ENCODE data around the gene C2orf42. TPM values are rescaled to one million over a fixed set of nuclear protein-coding genes. Genes with fewer than 3 reads are reported as not detected.
A peak's percentile ranks its signal among the peaks of the same experiment; 100 is the strongest.
"Not testable (repeated sequence)": the region's sequence is repeated elsewhere in the genome, so short reads cannot be mapped to it uniquely, and the experiment has no call there.

Gene C2orf42
- total RNA-seq, 1 donor from 2014 or later: 9.5 TPM

- Histone ChIP-seq H3K27ac (peak overlapping the region; percentile 96 to 97), H3K4me3 (peak overlapping the region; percentile 67 to 82)
- intact Hi-C loops (cut with DNase I): loop anchor here (1.0 to 2.0 kb wide), 3 partner anchors 58 to 277 kb away; partner anchors contain the start of genes PCBP1 and TIA1
These were observed 471 bp upstream of the C2orf42 start for GRCh38 chr2:70191244-70191735.

DNA sequence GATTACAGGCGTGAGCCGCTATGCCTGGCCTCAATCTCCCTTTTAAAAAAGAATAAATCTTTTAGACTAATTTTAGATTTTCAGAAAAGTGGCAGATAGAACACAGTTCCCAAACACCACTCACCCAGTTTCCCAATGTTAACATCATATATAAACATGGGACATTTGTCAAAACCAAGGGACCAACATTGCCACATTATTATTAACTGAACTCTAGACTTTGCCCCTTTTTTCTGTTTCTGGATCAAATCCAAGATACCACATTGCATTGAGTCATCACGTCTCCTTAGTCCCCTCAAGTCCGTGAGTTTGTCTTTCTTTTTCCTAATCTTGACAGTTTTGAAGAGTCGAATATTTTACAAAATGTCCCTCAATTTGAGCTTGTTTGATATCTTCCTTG, 2.4 kb downstream of the C2orf42 start:
- Histone ChIP-seq H3K9me3 (no peaks in the 10 kb centered on the region), H3K27me3 (no peaks in the 10 kb centered on the region), H3K4me3 (no peak overlapping the region), H3K4me1 (peaks cover 0 to 4% of the 10 kb centered on the region in 2 donors), H3K36me3 (no peaks in the 10 kb centered on the region), H3K27ac (no peak overlapping the region)
- intact Hi-C loops (cut with DNase I): no loop called here
- no peak for DNase-seq (ENCODE audit: low spot score in 2 of 2)
- TF ChIP-seq, protein P1, sequence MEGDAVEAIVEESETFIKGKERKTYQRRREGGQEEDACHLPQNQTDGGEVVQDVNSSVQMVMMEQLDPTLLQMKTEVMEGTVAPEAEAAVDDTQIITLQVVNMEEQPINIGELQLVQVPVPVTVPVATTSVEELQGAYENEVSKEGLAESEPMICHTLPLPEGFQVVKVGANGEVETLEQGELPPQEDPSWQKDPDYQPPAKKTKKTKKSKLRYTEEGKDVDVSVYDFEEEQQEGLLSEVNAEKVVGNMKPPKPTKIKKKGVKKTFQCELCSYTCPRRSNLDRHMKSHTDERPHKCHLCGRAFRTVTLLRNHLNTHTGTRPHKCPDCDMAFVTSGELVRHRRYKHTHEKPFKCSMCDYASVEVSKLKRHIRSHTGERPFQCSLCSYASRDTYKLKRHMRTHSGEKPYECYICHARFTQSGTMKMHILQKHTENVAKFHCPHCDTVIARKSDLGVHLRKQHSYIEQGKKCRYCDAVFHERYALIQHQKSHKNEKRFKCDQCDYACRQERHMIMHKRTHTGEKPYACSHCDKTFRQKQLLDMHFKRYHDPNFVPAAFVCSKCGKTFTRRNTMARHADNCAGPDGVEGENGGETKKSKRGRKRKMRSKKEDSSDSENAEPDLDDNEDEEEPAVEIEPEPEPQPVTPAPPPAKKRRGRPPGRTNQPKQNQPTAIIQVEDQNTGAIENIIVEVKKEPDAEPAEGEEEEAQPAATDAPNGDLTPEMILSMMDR (IDR thresholded peaks at IDR 0.05): no peak

More at GRCh38 chr2:70191244-70191735, 471 bp upstream of the C2orf42 start:
- TF ChIP-seq, protein P1 (IDR thresholded peaks at IDR 0.05): peak in 1 of 3 experiments; percentile 9
- Histone ChIP-seq H3K4me1 (peaks cover 0 to 4% of the 10 kb centered on the region in 2 donors), H3K9me3 (no peaks in the 10 kb centered on the region), H3K27me3 (no peaks in the 10 kb centered on the region), H3K36me3 (no peaks in the 10 kb centered on the region)
- DNase-seq (ENCODE audit: low spot score in 2 of 2): no peak

DNA sequence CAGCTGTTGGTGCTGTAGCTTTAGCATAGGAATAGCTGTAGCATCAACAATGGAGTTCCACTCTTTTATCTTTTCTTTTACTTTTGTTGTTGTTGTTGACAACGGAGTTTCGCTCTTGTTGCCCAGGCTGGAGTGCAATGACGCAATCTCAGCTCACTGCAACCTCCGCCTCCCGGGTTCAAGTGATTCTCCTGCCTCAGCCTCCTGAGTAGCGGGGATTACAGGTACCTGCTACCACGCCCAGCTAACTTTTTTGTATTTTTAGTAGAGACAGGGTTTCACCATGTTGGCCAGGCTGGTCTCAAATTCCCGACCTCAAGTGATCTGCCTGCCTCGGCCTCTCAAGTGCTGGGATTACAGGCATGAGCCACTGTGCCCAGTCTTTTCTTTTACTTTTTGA, 3.6 kb downstream of the C2orf42 start:
- H3K9me3 ChIP-seq; H3K27ac ChIP-seq; H3K36me3 ChIP-seq; H3K4me3 ChIP-seq; DNase-seq (ENCODE audit: low spot score in 2 of 2); H3K27me3 ChIP-seq; H3K4me1 ChIP-seq; intact Hi-C loops (cut with DNase I): not testable (repeated sequence)

GRCh38 chr2:70182689-70183088, 8.1 kb downstream of the C2orf42 start:
- no peaks in the 10 kb centered on the region for H3K27me3 ChIP-seq
- no peak overlapping the region for H3K27ac ChIP-seq
- intact Hi-C loops (cut with DNase I): no loop called here
- no peaks in the 10 kb centered on the region for H3K4me1 ChIP-seq
- TF ChIP-seq, protein P1 (IDR thresholded peaks at IDR 0.05): no peak
- no peaks in the 10 kb centered on the region for H3K9me3 ChIP-seq
- H3K36me3 ChIP-seq: peaks cover 6 to 32% of the 10 kb centered on the region in 2 donors
- no peak overlapping the region for H3K4me3 ChIP-seq
- no peak for DNase-seq (ENCODE audit: low spot score in 2 of 2)

DNA sequence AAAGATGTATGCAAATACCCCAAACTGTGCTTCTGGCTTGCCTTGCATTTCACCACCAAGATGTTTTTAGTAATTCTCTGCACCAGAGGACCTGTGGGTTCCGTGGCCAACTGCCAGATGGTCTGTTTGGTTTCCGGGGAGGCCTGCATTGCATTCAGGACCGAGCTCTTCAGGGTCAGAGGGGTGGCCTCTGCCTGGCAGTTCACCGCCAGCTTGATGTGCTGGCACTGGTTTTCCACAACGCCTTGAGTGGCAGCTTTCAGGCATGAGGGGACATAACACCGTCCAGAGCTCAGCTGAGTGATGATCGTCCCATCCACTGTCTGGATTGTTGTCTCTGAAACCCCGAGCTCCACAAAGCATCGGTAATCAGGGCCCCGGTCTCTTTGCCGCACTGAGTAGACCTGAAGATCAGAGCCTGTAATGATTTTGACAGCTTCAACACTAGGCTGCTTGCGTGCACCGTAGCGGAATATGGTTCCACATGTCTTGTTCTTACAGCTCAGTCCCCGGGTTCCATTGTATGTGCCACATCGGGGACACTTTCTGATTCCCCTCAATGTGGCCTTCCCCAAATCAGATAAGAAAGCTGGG, 9.4 kb downstream of the C2orf42 start:
- Histone ChIP-seq H3K36me3 (peaks cover 14 to 44% of the 10 kb centered on the region in 2 donors), H3K9me3 (no peaks in the 10 kb centered on the region), H3K4me1 (no peaks in the 10 kb centered on the region), H3K27me3 (no peaks in the 10 kb centered on the region), H3K4me3 (no peak overlapping the region), H3K27ac (no peak overlapping the region)
- TF ChIP-seq, protein P1 (IDR thresholded peaks at IDR 0.05): no peak
- no peak for DNase-seq (ENCODE audit: low spot score in 2 of 2)
- intact Hi-C loops (cut with DNase I): no loop called here

DNA sequence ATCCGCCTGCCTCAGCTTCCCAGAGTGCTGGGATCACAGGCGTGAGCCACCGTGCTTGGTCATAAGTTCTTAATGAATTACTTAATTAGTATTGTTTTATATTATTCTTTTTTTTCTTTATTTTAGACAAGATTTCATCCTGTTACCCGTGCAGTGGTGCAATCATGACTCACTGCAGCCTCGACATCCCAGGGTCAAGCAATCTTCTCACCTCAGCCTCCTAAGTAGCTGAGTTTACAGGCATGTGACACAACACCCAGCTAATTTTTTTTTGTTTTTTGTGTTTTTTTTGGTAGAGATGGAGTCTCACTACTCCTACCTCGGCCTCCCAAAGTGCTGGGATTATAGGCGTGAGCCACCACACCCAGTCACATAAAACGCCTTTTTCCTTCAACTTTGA, 17.3 kb downstream of the C2orf42 start:
- intact Hi-C loops (cut with DNase I): no loop called here
- no peak overlapping the region for H3K27ac ChIP-seq
- H3K27me3 ChIP-seq: no peaks in the 10 kb centered on the region
- no peak overlapping the region for H3K4me3 ChIP-seq
- no peaks in the 10 kb centered on the region for H3K9me3 ChIP-seq
- H3K4me1 ChIP-seq: no peaks in the 10 kb centered on the region
- peaks cover 51 to 87% of the 10 kb centered on the region in 2 donors for H3K36me3 ChIP-seq
- TF ChIP-seq, protein P1 (IDR thresholded peaks at IDR 0.05): no peak
- no peak for DNase-seq (ENCODE audit: low spot score in 2 of 2)

- H3K27me3 ChIP-seq; H3K9me3 ChIP-seq; H3K27ac ChIP-seq; DNase-seq (ENCODE audit: low spot score in 2 of 2); H3K4me3 ChIP-seq; H3K4me1 ChIP-seq; intact Hi-C loops (cut with DNase I): not testable (repeated sequence)
- H3K36me3 ChIP-seq: peaks cover 52 to 80% of the 10 kb centered on the region in 2 donors
These were observed 21.1 kb downstream of the C2orf42 start for GRCh38 chr2:70169654-70170245.
